Fibroblast of the aortic adventitia (primary cell): ENCODE data around the gene SLCO2B1. TPM values are rescaled to one million over a fixed set of nuclear protein-coding genes. Genes with fewer than 3 reads are reported as not detected.

Experiments
- DNase-seq: peaks from one replicate; pipeline ENCODE4 v3.0.0-alpha.2; 2010; ENCODE audit warnings: low read depth
- H3K4me3 ChIP-seq: 2 replicates; pipeline ENCODE4 v1.5.1; 2011; ENCODE audit warnings: low read depth, mild to moderate bottlenecking, control low read depth, low read length, moderate library complexity
- CTCF ChIP-seq: IDR thresholded peaks from 2 replicates; pipeline ENCODE4 v1.5.1; 2011; ENCODE audit warnings: mild to moderate bottlenecking, low read length, control low read depth, inconsistent platforms; ENCODE audit not compliant: insufficient read depth
- total RNA-seq: library from RNA; depleted of rRNA; stranded (reverse); fragments of >200 nt; gene quantifications from 2 replicates; pipeline ENCODE4 v1.2.3, GENCODE V29; 2012; ENCODE audit warnings: low replicate concordance

Gene SLCO2B1
- total RNA-seq, 1 donor, result not detected

DNA sequence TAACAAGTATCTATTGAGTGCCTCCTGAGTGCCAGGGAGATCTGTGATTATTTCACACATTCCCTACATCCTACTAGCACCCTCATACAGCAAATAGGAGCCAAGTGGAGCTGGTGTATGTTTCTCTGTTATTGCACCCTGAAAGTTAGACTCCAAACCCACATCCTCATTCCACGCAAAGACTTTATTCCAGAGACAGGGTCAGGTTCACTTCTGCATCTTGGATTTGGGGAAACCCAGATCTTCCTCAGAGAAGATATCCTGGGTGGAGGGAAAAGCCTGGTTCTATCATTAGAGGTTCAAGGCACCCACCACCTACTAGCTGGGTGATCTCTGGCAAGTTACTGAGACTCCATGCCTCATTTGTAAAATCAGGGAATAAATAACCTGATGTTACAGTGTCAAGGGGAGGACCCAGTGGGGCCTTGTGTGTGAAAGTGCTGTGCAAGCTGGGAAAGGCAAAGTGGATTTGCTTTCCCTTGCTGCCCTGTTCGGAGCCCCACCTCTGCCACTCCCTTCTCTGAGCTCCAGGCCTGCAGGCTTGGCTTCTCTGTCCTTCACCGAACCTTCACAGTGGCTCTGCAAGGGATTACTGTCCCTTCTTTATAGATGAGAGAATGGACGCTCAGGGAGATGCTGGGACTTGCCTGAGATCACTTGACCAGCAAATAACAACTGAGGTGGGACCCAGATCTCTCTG lies 991 bp upstream of the SLCO2B1 start:
- TF ChIP-seq CTCF, result no peak
- no peak for DNase-seq

DNA sequence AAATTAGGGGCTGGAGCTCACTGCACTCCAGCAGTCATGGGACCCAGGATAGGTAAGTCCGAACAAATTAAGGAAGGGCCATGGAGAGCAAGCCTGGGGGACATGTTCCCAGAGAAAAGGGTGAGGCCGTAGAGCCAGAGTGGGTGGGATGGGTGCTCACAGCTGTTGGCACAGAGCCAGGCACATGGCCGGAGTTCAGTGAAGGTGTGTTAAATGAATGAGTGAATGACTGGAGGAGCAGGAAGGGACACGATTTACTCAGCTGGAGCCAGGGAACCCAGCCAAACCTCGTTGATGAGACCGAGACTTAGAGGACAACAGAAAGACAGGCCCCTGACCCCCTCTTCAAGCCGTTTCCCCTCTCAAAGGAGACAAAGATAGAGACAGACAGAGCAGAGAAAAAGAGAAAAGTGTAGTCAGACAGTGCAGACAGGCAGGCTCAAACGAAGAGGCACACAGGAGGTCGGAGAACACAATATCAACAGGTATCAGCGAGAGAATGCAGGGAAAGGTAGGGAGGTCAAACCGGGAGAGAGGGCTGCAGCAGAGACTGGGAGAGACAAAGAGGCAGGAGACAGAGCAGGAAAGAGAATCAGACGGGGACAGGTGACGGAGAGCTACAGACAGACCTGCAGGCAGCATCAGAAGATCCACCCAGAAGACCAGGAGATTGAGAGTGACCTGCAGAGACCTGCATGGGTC lies 590 bp downstream of the SLCO2B1 start:
- TF ChIP-seq CTCF, result no peak
- DNase-seq, result no peak
- no peak overlapping the region for H3K4me3 ChIP-seq

More for the DNA sequence above, 991 bp upstream of the SLCO2B1 start:
- no peak overlapping the region for H3K4me3 ChIP-seq

DNA sequence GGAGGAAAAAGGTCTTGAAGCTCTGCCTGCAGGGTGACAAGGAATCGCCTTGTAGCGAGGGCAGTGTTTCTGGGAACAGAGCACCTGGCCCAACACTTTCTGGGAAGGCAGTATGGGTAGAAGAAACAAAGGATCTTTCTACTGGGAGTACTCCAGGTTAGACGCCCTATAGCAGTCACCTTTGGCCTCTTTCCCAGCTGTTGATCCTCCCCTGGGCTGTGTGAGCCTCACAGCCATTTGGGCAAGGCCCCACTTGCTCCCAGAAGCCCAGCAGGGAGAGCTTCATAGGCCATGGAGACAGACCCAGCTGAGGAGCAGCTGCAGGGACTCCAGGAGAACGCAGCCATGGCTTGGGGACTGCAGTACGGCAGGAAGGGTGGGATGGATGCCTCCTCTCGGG lies 1.2 kb downstream of the SLCO2B1 start:
- no peak for DNase-seq
- no peak for TF ChIP-seq CTCF

GRCh38 chr11:75152651-75153427 lies 1.9 kb downstream of the SLCO2B1 start:
- H3K4me3 ChIP-seq, result no peak overlapping the region
- DNase-seq, result no peak
- no peak for TF ChIP-seq CTCF

More for the DNA sequence above, 1.2 kb downstream of the SLCO2B1 start:
- no peak overlapping the region for H3K4me3 ChIP-seq

DNA sequence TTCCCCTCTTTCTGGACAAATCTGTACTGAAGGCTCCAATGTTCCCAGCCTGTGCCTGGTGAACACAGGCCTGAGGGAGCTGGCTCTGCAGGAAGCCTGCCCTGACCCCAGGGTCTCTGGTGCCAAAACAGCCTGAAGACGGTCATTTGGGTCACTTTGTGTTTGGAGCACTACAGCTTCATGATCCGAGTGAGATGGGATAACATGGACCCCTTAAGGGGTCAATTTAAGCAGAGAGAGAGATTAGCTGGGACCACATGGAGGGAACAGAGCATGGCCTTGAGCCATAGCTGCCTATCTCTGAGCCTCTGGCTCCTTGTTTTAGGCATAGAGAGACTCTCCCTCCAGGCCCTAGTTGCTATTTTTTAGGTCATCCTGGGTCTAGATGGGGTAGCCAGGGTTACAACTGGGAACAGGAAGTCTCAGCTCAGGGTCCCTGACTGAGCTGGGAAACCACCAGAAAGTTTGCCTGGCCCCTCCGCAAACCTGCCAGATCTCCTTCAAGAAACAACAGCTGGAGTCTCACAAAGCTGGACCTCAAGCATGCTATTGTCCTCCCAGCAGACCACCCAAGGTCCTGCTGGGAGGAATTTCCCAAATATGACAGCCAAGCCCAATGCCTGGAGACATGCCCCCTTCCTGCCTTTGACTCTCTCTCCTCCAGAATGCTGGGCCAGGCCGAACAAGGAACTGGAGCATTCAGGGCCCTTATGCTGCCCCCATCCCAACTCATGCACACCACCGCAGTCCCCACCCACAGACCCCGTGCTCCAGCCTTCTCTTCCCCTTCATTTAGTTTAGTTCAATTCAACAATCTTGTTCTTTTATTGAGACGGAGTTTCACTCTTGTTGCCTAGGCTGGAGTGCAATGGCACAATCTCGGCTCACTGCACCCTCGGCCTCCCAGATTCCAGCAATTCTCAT lies 4.0 kb downstream of the SLCO2B1 start:
- H3K4me3 ChIP-seq, result no peak overlapping the region
- TF ChIP-seq CTCF, result no peak
- DNase-seq, result no peak
